ENCODE data around the gene SBF2. TPM values are rescaled to one million over a fixed set of nuclear protein-coding genes. Genes with fewer than 3 reads are reported as not detected.

SBF2 gene
- total and polyA plus RNA-seq, 2 of the 13 experiments (the other 11 are each of a cell fraction or from before 2014, with no cell fraction given), result 24.0 to 45.8 TPM

DNA sequence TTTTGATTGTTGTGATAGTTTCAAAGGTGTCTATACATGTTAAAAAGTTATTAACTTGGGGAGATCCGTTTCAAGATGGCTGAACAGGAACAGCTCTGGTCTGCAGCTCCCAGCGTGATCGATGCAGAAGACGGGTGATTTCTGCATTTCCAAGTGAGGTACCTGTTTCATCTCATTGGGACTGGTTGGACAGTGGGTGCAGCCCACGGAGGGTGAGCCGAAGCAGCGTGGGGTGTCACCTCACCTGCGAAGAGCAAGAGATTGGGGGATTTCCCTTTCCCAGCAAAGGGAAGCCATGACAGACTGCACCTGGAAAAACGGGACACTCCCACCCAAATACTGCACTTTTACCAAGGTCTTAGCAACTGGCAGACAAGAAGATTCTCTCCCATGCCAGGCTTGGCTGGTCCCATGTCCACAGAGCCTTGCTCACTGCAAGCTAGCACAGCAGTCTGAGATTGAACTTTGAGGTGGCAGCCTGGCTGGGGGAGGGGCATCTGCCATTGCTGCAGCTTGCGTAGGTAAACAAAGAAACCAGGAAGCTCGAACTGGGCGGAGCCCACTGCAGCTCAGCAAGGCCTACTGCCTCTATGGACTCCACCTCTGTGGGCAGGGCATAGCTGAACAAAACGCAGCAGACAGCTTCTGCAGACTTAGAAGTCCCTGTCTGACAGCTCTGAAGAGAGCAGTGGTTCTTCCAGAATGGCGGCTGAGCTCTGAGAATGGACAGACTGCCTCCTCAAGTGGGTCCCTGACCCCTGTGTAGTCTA lies 363.3 kb downstream of the SBF2 start (continued):
- TF ChIP-seq, protein P1, sequence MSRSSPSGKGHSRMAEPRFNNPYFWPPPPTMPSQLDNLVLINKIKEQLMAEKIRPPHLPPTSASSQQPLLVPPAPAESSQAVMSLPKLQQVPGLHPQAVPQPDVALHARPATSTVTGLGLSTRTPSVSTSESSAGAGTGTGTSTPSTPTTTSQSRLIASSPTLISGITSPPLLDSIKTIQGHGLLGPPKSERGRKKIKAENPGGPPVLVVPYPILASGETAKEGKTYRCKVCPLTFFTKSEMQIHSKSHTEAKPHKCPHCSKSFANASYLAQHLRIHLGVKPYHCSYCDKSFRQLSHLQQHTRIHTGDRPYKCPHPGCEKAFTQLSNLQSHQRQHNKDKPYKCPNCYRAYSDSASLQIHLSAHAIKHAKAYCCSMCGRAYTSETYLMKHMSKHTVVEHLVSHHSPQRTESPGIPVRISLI (CRISPR knock-in tag; IDR thresholded peaks at IDR 0.05; ENCODE audit: borderline replicate concordance), result peak; percentile 76; the same call in 1 of the 2 replicates
- TF ChIP-seq FOXA1 (IDR thresholded peaks at IDR 0.05), result 0 out of 2 replicates have a peak, but pooled peaks have one; percentile 66
- TF ChIP-seq FOXA1 (CRISPR knock-in tag; IDR thresholded peaks at IDR 0.05), result peak; percentile 98
- peak; percentile 66 for TF ChIP-seq RXRA (CRISPR knock-in tag; IDR thresholded peaks at IDR 0.05)
- TF ChIP-seq SP5 (CRISPR knock-in tag; IDR thresholded peaks at IDR 0.05; ENCODE audit: borderline replicate concordance, low read depth), result peak; percentile 94
- TF ChIP-seq XRCC5 (optimal IDR thresholded peaks at IDR 0.05; ENCODE audit: low read length), result peak; percentile 32
- peak; percentile 26 for TF ChIP-seq PHF5A (CRISPR knock-in tag; IDR thresholded peaks at IDR 0.05; ENCODE audit: low read depth, unreplicated experiment)
- TF ChIP-seq BCL6 (CRISPR knock-in tag; IDR thresholded peaks at IDR 0.05), result peak; percentile 52; the same call in 1 of the 2 replicates
- TF ChIP-seq ZMAT3 (CRISPR knock-in tag; conservative IDR thresholded peaks at IDR 0.05), result 0 out of 2 replicates have a peak, but pooled peaks have one; percentile 13
- peak; percentile 56; the same call in 1 of the 2 replicates for TF ChIP-seq RAD21 (CRISPR knock-in tag; IDR thresholded peaks at IDR 0.05)
- peak; percentile 56; the same call in 1 of the 2 replicates for TF ChIP-seq ZMYM2 (CRISPR knock-in tag; IDR thresholded peaks at IDR 0.05)
- 0 out of 2 replicates have a peak, but pooled peaks have one; percentile 44 for TF ChIP-seq ERF (CRISPR knock-in tag; IDR thresholded peaks at IDR 0.05)
- TF ChIP-seq TEAD3 (CRISPR knock-in tag; optimal IDR thresholded peaks at IDR 0.05; ENCODE audit: borderline replicate concordance), result peak; percentile 80
- TF ChIP-seq ZNF136 (CRISPR knock-in tag; IDR thresholded peaks at IDR 0.05; ENCODE audit: low read depth), result peak; percentile 90; the same call in 1 of the 2 replicates
- peak; percentile 98 for TF ChIP-seq ZNF292 (CRISPR knock-in tag; IDR thresholded peaks at IDR 0.05; ENCODE audit: borderline replicate concordance, low read depth)
- peak; percentile 57; the same call in 1 of the 2 replicates for TF ChIP-seq RARA (CRISPR knock-in tag; IDR thresholded peaks at IDR 0.05)
- TF ChIP-seq MIER2 (CRISPR knock-in tag; IDR thresholded peaks at IDR 0.05), result peak; percentile 19; the same call in 1 of the 2 replicates
- TF ChIP-seq SALL1 (CRISPR knock-in tag; IDR thresholded peaks at IDR 0.05), result peak; percentile 96
- TF ChIP-seq PHF8 (CRISPR knock-in tag; IDR thresholded peaks at IDR 0.05), result peak; percentile 56; the same call in 1 of the 2 replicates
- TF ChIP-seq YY1 (IDR thresholded peaks at IDR 0.05; ENCODE audit: insufficient read depth, insufficient replicate concordance, low read depth, low read length), result peak; percentile 86
- peak; percentile 67; the same call in 1 of the 2 replicates for TF ChIP-seq ZSCAN25 (CRISPR knock-in tag; IDR thresholded peaks at IDR 0.05)
- TF ChIP-seq ZNF670 (CRISPR knock-in tag; IDR thresholded peaks at IDR 0.05; ENCODE audit: borderline replicate concordance), result peak; percentile 68; the same call in 1 of the 2 replicates
- TF ChIP-seq, protein P2, sequence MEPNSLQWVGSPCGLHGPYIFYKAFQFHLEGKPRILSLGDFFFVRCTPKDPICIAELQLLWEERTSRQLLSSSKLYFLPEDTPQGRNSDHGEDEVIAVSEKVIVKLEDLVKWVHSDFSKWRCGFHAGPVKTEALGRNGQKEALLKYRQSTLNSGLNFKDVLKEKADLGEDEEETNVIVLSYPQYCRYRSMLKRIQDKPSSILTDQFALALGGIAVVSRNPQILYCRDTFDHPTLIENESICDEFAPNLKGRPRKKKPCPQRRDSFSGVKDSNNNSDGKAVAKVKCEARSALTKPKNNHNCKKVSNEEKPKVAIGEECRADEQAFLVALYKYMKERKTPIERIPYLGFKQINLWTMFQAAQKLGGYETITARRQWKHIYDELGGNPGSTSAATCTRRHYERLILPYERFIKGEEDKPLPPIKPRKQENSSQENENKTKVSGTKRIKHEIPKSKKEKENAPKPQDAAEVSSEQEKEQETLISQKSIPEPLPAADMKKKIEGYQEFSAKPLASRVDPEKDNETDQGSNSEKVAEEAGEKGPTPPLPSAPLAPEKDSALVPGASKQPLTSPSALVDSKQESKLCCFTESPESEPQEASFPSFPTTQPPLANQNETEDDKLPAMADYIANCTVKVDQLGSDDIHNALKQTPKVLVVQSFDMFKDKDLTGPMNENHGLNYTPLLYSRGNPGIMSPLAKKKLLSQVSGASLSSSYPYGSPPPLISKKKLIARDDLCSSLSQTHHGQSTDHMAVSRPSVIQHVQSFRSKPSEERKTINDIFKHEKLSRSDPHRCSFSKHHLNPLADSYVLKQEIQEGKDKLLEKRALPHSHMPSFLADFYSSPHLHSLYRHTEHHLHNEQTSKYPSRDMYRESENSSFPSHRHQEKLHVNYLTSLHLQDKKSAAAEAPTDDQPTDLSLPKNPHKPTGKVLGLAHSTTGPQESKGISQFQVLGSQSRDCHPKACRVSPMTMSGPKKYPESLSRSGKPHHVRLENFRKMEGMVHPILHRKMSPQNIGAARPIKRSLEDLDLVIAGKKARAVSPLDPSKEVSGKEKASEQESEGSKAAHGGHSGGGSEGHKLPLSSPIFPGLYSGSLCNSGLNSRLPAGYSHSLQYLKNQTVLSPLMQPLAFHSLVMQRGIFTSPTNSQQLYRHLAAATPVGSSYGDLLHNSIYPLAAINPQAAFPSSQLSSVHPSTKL (CRISPR knock-in tag; IDR thresholded peaks at IDR 0.05), result peak; percentile 87
- peak; percentile 85 for TF ChIP-seq SAP130 (CRISPR knock-in tag; IDR thresholded peaks at IDR 0.05; ENCODE audit: low read depth)
- TF ChIP-seq ELF1 (CRISPR knock-in tag; IDR thresholded peaks at IDR 0.05), result peak; percentile 96
- TF ChIP-seq, protein P3, sequence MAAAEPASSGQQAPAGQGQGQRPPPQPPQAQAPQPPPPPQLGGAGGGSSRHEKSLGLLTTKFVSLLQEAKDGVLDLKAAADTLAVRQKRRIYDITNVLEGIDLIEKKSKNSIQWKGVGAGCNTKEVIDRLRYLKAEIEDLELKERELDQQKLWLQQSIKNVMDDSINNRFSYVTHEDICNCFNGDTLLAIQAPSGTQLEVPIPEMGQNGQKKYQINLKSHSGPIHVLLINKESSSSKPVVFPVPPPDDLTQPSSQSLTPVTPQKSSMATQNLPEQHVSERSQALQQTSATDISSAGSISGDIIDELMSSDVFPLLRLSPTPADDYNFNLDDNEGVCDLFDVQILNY (CRISPR knock-in tag; conservative IDR thresholded peaks at IDR 0.05), result 0 out of 2 replicates have a peak, but pooled peaks have one; percentile 41
